ENCODE measurements around the gene KCTD2. TPM values are rescaled to one million over a fixed set of nuclear protein-coding genes. Genes with fewer than 3 reads are reported as not detected.

Gene KCTD2
- total and polyA plus RNA-seq, 9 of the 15 experiments (the other 6 are each of a cell fraction or from before 2014, with no cell fraction given), result 1.7 to 32.9 (median 15.8) TPM

DNA sequence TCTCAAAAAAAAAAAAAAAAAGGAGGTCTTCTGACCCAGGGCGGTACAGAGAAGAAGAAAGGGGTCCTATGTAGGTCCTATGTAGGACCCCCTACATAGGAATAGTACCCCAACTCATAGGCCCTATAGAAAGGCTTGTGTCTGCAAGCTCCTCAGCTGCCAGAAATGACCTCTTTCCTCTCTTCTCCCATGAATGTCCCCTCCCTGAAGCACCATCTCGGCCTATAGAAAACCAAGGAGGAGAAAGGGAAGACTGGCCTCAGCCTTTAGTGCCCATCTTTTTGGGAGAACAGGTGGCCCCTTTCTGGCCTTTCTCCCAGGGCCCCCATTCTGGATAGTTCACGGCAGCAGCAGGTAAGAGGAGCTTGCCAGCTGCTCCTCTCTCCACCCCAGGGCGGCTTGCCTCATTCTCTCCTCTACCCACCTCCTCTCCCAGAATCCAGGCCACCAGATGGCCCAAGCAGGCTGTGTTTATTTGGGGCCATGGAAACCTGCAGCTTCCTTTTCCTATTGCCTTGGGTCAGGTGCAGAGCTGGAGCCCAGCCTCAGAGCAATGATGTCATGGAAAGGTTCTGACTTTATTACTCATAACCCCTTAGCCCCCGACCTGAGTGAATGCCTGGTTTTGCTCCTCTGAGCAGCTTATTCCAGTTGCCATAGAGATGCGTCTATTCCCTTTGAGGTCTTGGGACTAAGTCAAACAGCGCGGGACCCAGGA is 36.2 kb upstream of the KCTD2 start (continued):
- TF ChIP-seq, protein P1, sequence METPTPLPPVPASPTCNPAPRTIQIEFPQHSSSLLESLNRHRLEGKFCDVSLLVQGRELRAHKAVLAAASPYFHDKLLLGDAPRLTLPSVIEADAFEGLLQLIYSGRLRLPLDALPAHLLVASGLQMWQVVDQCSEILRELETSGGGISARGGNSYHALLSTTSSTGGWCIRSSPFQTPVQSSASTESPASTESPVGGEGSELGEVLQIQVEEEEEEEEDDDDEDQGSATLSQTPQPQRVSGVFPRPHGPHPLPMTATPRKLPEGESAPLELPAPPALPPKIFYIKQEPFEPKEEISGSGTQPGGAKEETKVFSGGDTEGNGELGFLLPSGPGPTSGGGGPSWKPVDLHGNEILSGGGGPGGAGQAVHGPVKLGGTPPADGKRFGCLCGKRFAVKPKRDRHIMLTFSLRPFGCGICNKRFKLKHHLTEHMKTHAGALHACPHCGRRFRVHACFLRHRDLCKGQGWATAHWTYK (CRISPR knock-in tag; IDR thresholded peaks at IDR 0.05), result no peak
- TF ChIP-seq, protein P2, sequence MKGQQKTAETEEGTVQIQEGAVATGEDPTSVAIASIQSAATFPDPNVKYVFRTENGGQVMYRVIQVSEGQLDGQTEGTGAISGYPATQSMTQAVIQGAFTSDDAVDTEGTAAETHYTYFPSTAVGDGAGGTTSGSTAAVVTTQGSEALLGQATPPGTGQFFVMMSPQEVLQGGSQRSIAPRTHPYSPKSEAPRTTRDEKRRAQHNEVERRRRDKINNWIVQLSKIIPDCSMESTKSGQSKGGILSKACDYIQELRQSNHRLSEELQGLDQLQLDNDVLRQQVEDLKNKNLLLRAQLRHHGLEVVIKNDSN (CRISPR knock-in tag; IDR thresholded peaks at IDR 0.05), result peak; percentile 50
- no peak for TF ChIP-seq NONO (IDR thresholded peaks at IDR 0.05; ENCODE audit: low read depth in 2 of 2, low read length in 1 of 2)
- TF ChIP-seq ATF7 (IDR thresholded peaks at IDR 0.05), result peak; percentile 85
- TF ChIP-seq TGIF2 (CRISPR knock-in tag; IDR thresholded peaks at IDR 0.05), result no peak
- TF ChIP-seq PCBP1 (IDR thresholded peaks at IDR 0.05; ENCODE audit: low read depth, low read length, poor library complexity, severe bottlenecking), result no peak
- TF ChIP-seq, protein P3, sequence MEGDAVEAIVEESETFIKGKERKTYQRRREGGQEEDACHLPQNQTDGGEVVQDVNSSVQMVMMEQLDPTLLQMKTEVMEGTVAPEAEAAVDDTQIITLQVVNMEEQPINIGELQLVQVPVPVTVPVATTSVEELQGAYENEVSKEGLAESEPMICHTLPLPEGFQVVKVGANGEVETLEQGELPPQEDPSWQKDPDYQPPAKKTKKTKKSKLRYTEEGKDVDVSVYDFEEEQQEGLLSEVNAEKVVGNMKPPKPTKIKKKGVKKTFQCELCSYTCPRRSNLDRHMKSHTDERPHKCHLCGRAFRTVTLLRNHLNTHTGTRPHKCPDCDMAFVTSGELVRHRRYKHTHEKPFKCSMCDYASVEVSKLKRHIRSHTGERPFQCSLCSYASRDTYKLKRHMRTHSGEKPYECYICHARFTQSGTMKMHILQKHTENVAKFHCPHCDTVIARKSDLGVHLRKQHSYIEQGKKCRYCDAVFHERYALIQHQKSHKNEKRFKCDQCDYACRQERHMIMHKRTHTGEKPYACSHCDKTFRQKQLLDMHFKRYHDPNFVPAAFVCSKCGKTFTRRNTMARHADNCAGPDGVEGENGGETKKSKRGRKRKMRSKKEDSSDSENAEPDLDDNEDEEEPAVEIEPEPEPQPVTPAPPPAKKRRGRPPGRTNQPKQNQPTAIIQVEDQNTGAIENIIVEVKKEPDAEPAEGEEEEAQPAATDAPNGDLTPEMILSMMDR (IDR thresholded peaks at IDR 0.05 in 2 of 3, conservative IDR thresholded peaks at IDR 0.05 in 1 of 3; ENCODE audit: insufficient read depth in 2 of 3, low read depth in 1 of 3, low read length in 3 of 3), result peak in 1 of 3 experiments; percentile 36; a peak in 2 of 6 replicates
- TF ChIP-seq TAF9B (IDR thresholded peaks at IDR 0.05; ENCODE audit: partially characterized antibody), result no peak
- no peak for TF ChIP-seq HMG20A (CRISPR knock-in tag; conservative IDR thresholded peaks at IDR 0.05)
- TF ChIP-seq FOXJ2 (tag; IDR thresholded peaks at IDR 0.05), result peak; percentile 95
- TF ChIP-seq KDM5B (IDR thresholded peaks at IDR 0.05; ENCODE audit: insufficient replicate concordance, low read depth, low read length), result no peak
- no peak for TF ChIP-seq CCAR2 (IDR thresholded peaks at IDR 0.05; ENCODE audit: low read depth, low read length)
- TF ChIP-seq JUN (IDR thresholded peaks at IDR 0.05; ENCODE audit: borderline replicate concordance, low read depth, low read length), result peak; percentile 51; the same call in 1 of the 2 replicates
- no peak for TF ChIP-seq JUN (CRISPR knock-in tag; IDR thresholded peaks at IDR 0.05; ENCODE audit: borderline replicate concordance)
- TF ChIP-seq ZNF239 (CRISPR knock-in tag; IDR thresholded peaks at IDR 0.05), result no peak
- TF ChIP-seq ZC3H8 (IDR thresholded peaks at IDR 0.05), result no peak
